ENCODE measurements around the gene SIL1.

DNA sequence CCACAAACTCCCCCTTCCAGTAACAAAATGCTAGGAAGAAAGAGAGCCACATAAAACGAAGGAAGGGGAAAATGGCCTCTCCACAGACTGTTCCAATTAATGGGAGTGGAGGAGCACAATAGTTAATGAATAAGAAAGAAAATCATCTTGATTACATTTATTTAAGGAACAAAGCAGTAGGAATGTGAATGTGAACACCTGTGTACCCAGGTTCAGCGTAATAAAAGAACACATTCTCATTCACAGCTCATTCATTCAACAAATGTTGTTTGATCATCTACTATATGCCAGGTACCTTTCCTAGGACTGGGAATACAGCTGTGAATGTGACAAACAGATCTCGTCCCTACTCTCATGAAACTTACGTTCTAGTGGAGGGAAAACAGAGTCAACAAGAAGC, 35.7 kb downstream of the SIL1 start:
- TF ChIP-seq, protein P1, sequence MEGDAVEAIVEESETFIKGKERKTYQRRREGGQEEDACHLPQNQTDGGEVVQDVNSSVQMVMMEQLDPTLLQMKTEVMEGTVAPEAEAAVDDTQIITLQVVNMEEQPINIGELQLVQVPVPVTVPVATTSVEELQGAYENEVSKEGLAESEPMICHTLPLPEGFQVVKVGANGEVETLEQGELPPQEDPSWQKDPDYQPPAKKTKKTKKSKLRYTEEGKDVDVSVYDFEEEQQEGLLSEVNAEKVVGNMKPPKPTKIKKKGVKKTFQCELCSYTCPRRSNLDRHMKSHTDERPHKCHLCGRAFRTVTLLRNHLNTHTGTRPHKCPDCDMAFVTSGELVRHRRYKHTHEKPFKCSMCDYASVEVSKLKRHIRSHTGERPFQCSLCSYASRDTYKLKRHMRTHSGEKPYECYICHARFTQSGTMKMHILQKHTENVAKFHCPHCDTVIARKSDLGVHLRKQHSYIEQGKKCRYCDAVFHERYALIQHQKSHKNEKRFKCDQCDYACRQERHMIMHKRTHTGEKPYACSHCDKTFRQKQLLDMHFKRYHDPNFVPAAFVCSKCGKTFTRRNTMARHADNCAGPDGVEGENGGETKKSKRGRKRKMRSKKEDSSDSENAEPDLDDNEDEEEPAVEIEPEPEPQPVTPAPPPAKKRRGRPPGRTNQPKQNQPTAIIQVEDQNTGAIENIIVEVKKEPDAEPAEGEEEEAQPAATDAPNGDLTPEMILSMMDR (conservative IDR thresholded peaks at IDR 0.05) = no peak
- TF ChIP-seq EZH2 (IDR thresholded peaks at IDR 0.05; ENCODE audit: low read depth) = no peak
